Brain microvascular endothelial cell (primary cell): ENCODE results near the gene HSBP1L1.
A peak's percentile ranks its signal among the peaks of the same experiment; 100 is the strongest.

ENCODE experiments used
- DNase-seq: peaks from one replicate; pipeline ENCODE4 v3.0.0-alpha.2; 2020
- H3K27ac ChIP-seq: fragments of 250-450 bp; sonication (Bioruptor Pico); 2 replicates; pipeline ENCODE4 v1.5.1; 2020; ENCODE audit warnings: mild to moderate bottlenecking, moderate library complexity
- H3K27me3 ChIP-seq: fragments of 250-450 bp; sonication (Bioruptor Pico); replicated peaks from 2 replicates; pipeline ENCODE4 v1.5.1; 2020; ENCODE audit warnings: mild to moderate bottlenecking
- H3K36me3 ChIP-seq: fragments of 250-450 bp; sonication (Bioruptor Pico); replicated peaks from 2 replicates; pipeline ENCODE4 v1.5.1; 2020; ENCODE audit warnings: mild to moderate bottlenecking
- H3K4me3 ChIP-seq: 2 replicates; pipeline ENCODE4 v1.5.1; 2011; ENCODE audit warnings: low read depth, mild to moderate bottlenecking, control low read depth, low read length, moderate library complexity
- CTCF ChIP-seq: IDR thresholded peaks from 2 replicates; pipeline ENCODE4 v1.5.1; 2011; ENCODE audit warnings: low read depth, mild to moderate bottlenecking, moderate library complexity, low read length, control low read depth, inconsistent platforms; ENCODE audit errors: missing control alignments
- in situ Hi-C: cut with HindIII; loops from 2 replicates; pipeline ENCODE4 v1.10.0; 2017; ENCODE audit warnings: low sequenced_read_pairs, low pct_ligation_motif_present

The HSBP1L1 gene

GRCh38 chr18:79982736-79983135, 18.3 kb downstream of the HSBP1L1 start:
- peaks cover 4% of the 10 kb centered on the region for H3K36me3 ChIP-seq
- in situ Hi-C loops, result no loop called here
- no peak overlapping the region for H3K4me3 ChIP-seq
- H3K27me3 ChIP-seq, result no peaks in the 10 kb centered on the region
- no peak for TF ChIP-seq CTCF
- no peak overlapping the region for H3K27ac ChIP-seq
- DNase-seq, result peak; percentile 14

- Histone ChIP-seq H3K27ac (no peak overlapping the region), H3K4me3 (no peak overlapping the region), H3K36me3 (peaks cover 4% of the 10 kb centered on the region), H3K27me3 (no peaks in the 10 kb centered on the region)
- in situ Hi-C loops, result no loop called here
- no peak for TF ChIP-seq CTCF
- no peak for DNase-seq
Observed at GRCh38 chr18:79983253-79983652, 18.8 kb downstream of the HSBP1L1 start.

- no peak overlapping the region for H3K4me3 ChIP-seq
- peaks cover 4% of the 10 kb centered on the region for H3K36me3 ChIP-seq
- no peak for TF ChIP-seq CTCF
- in situ Hi-C loops, result no loop called here
- no peak overlapping the region for H3K27ac ChIP-seq
- DNase-seq, result no peak
- H3K27me3 ChIP-seq, result no peaks in the 10 kb centered on the region
Observed at GRCh38 chr18:79983793-79984192, 19.4 kb downstream of the HSBP1L1 start.

- DNase-seq, result no peak
- Histone ChIP-seq H3K4me3 (no peak overlapping the region), H3K27ac (no peak overlapping the region), H3K27me3 (no peaks in the 10 kb centered on the region), H3K36me3 (peaks cover 4% of the 10 kb centered on the region)
- no peak for TF ChIP-seq CTCF
- in situ Hi-C loops, result no loop called here
Observed at GRCh38 chr18:79985172-79985571, 20.7 kb downstream of the HSBP1L1 start.

- Histone ChIP-seq H3K36me3 (peaks cover 4% of the 10 kb centered on the region), H3K27me3 (no peaks in the 10 kb centered on the region), H3K4me3 (peak overlapping the region; percentile 79), H3K27ac (no peak overlapping the region)
- DNase-seq, result no peak
- in situ Hi-C loops, result no loop called here
- no peak for TF ChIP-seq CTCF
Observed at GRCh38 chr18:79986726-79987125, 22.3 kb downstream of the HSBP1L1 start.

- in situ Hi-C loops, result no loop called here
- Histone ChIP-seq H3K4me3 (peak overlapping the region; percentile 79), H3K36me3 (peaks cover 4% of the 10 kb centered on the region), H3K27ac (peak overlapping the region; percentile 80), H3K27me3 (no peaks in the 10 kb centered on the region)
- no peak for DNase-seq
- no peak for TF ChIP-seq CTCF
Observed at GRCh38 chr18:79987566-79987965, 23.1 kb downstream of the HSBP1L1 start.
